H1 (cell line): ENCODE data around the gene FGGY. TPM values are rescaled to one million over a fixed set of nuclear protein-coding genes. Genes with fewer than 3 reads are reported as not detected.

Source experiments
- CHD7 ChIP-seq: fragments of 300-600 bp; sonication (generic); IDR thresholded peaks from 2 replicates; pipeline ENCODE4 v1.7.1; 2012; ENCODE audit warnings: low read length, moderate library complexity, mild to moderate bottlenecking, inconsistent platforms; ENCODE audit not compliant: insufficient replicate concordance
- EGR1 ChIP-seq: IDR thresholded peaks from 2 replicates; pipeline ENCODE4 v1.6.1; 2011; ENCODE audit warnings: low read depth, low read length, borderline replicate concordance
- EP300 ChIP-seq, 2 experiments: IDR thresholded peaks; 1 replicate in 1 of 2; 2 replicates in 1 of 2; pipeline ENCODE4 v1.6.1; 2011 to 2012; ENCODE audit warnings: low read depth in 2 of 2, low read length in 2 of 2, mild to moderate bottlenecking in 2 of 2, borderline replicate concordance in 1 of 2, inconsistent platforms in 1 of 2, moderate library complexity in 1 of 2
- HDAC2 ChIP-seq, 2 experiments: fragments of 300-600 bp in 1 of 2; sonication (generic) in 1 of 2; IDR thresholded peaks; 2 replicates each; pipeline ENCODE4 v1.6.1; 2011 to 2012; ENCODE audit warnings: low read depth in 2 of 2, low read length in 2 of 2, mild to moderate bottlenecking in 2 of 2, moderate library complexity in 2 of 2, borderline replicate concordance in 1 of 2, inconsistent platforms in 1 of 2
- PHF8 ChIP-seq: fragments of 200-600 bp; sonication (generic); conservative IDR thresholded peaks from 2 replicates; pipeline ENCODE4 v1.7.1; 2012; ENCODE audit warnings: low read depth, mild to moderate bottlenecking, inconsistent platforms, low read length, moderate library complexity
- SIRT6 ChIP-seq: IDR thresholded peaks from one replicate; pipeline ENCODE4 v1.7.1; 2012; ENCODE audit warnings: low read length, inconsistent platforms
- SP4 ChIP-seq: IDR thresholded peaks from 2 replicates; pipeline ENCODE4 v1.6.1; 2012; ENCODE audit warnings: low read length, inconsistent platforms
- TAF7 ChIP-seq: optimal IDR thresholded peaks from 2 replicates; pipeline ENCODE3; 2011; ENCODE audit warnings: low read depth, mild to moderate bottlenecking, inconsistent platforms, low read length, moderate library complexity, borderline replicate concordance
- USF2 ChIP-seq: IDR thresholded peaks from 2 replicates; pipeline ENCODE4 v1.6.1; 2011; ENCODE audit warnings: low read length, improper control_type of control experiment
- polyA plus RNA-seq, 7 experiments: library from polyadenylated mRNA; depleted of rRNA in 3 of 7; stranded (reverse) in 5 of 7; unstranded in 2 of 7; fragments of >200 nt in 5 of 7; fragments of 200-250 nt in 2 of 7; gene quantifications; 1 replicate in 5 of 7; 2 replicates in 1 of 7; 4 replicates in 1 of 7; pipeline versions ENCODE4 v1.2.1 to v1.2.3, GENCODE V29; 2011 to 2013; ENCODE audit warnings: missing spikeins in 2 of 7, mixed read lengths in 2 of 7
- total RNA-seq: library from RNA; stranded (reverse); fragmentation: NEBNext Ultra II Directional; extraction: Animal tissue kit (Norgen Biotek cat#: 25700); gene quantifications from 2 replicates; pipeline ENCODE4 v1.2.1, GENCODE V29; 2021
- TF ChIP-seq, protein P1 (sequence below): IDR thresholded peaks from 2 replicates; pipeline ENCODE4 v1.6.1; 2012; ENCODE audit warnings: inconsistent platforms

The FGGY gene
- total and polyA plus RNA-seq, 2 of the 8 experiments (the other 6 are each of a cell fraction or from before 2014, with no cell fraction given), result 10.3 to 12.5 TPM

DNA sequence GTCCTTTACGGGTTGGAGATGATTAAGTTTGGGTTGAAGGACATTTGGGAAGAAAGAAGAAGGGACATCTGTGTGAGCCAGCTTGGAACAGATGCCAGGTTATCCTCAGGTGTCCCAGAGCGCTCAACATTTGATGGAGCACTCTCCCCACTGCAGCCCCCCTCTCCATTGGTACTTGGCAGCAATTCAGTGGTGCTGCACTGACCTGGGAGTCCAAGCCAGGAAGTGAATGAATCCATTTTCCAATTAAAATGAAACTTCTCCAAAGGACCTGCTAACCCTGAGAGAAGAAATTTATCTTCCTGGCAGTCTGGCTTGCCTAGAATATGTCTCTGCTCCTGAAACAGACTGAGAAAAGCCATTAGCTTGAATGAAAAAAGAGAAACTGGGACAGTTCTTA lies 67.1 kb downstream of the FGGY start (continued):
- TF ChIP-seq CHD7 (no peak), SP4 (no peak), PHF8 (no peak), EGR1 (no peak), HDAC2 (IDR thresholded peaks at IDR 0.05; ENCODE audit: borderline replicate concordance in 1 of 2, low read depth in 2 of 2, low read length in 2 of 2) (no peak), USF2 (no peak), EP300 (IDR thresholded peaks at IDR 0.05; ENCODE audit: borderline replicate concordance in 1 of 2, low read depth in 2 of 2, low read length in 2 of 2) (no peak), SIRT6 (no peak), TAF7 (no peak)
- TF ChIP-seq, protein P1, sequence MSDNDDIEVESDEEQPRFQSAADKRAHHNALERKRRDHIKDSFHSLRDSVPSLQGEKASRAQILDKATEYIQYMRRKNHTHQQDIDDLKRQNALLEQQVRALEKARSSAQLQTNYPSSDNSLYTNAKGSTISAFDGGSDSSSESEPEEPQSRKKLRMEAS, result no peak
